ENCODE measurements around the gene CACNB2. TPM values are rescaled to one million over a fixed set of nuclear protein-coding genes. Genes with fewer than 3 reads are reported as not detected.

The CACNB2 gene
- total RNA-seq, 2 donors from 2014 or later = 9.8 to 12.1 TPM

DNA sequence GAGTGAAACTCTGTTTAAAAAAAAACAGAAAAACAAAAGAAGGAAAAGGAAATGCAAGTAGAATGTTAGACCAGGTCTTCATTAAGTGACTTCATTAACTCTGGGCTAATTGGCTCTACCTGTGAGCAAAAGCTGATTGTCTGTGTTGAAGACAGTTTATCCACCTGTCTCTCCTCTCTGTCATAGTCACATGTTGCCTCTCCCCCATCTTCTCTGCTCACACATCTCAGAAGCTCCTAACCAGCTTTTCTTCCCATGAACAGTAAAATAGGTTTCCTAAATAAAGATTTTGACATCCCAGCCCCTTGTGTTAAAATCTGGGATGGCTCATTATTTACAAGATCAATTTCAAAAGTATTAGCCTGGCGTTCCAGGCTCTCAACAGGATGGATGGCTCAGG lies 222.7 kb downstream of the CACNB2 start:
- H3K4me3 ChIP-seq = no peak overlapping the region
- intact Hi-C loops (cut with DNase I) = no loop called here
- no peaks in the 10 kb centered on the region for H3K36me3 ChIP-seq
- no peaks in the 10 kb centered on the region for H3K9me3 ChIP-seq
- no peak for DNase-seq
- H3K27ac ChIP-seq = no peak overlapping the region
- no peak overlapping the region for H3K9ac ChIP-seq (ENCODE audit: low read depth in 2 of 2, low read length in 2 of 2)
- TF ChIP-seq, protein P1, sequence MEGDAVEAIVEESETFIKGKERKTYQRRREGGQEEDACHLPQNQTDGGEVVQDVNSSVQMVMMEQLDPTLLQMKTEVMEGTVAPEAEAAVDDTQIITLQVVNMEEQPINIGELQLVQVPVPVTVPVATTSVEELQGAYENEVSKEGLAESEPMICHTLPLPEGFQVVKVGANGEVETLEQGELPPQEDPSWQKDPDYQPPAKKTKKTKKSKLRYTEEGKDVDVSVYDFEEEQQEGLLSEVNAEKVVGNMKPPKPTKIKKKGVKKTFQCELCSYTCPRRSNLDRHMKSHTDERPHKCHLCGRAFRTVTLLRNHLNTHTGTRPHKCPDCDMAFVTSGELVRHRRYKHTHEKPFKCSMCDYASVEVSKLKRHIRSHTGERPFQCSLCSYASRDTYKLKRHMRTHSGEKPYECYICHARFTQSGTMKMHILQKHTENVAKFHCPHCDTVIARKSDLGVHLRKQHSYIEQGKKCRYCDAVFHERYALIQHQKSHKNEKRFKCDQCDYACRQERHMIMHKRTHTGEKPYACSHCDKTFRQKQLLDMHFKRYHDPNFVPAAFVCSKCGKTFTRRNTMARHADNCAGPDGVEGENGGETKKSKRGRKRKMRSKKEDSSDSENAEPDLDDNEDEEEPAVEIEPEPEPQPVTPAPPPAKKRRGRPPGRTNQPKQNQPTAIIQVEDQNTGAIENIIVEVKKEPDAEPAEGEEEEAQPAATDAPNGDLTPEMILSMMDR (IDR thresholded peaks at IDR 0.05) = no peak
- H3K4me1 ChIP-seq = no peaks in the 10 kb centered on the region
- no peaks in the 10 kb centered on the region for H3K27me3 ChIP-seq

DNA sequence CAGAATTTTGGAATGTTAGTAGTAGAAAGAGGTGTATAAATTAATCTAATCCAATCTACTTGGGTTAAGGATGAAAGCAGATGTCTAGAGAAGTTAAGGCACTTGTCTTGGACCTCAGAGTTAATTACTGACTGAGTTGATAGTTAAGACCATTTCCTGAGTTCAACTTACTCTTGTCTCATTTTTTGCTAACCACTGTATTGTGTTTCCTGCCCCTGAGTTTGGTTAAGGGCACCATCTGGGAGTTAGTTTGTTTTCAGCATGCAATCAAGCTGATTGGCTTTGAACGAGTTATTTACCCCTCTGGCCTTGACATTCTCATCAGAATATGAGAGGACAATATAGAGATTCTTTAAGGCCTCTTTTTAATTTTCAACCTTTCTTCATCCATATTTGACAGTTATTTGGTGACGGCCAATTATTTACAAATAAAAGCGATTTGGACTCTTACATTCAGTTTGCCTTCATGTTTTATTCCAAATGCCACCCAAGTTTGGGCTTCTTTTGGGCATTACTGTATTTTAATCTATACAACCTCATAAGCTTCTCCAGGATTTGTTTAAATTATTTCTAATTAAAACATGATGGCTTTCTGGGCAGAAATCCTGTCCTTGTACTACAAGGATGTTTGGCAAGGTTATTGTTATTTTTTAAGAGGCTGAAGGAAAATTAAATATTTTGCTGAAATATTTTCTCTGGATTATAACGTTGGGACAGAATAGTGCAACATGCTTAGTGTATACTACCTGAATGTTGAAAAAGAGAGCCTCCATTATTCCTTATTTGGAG lies 225.0 kb downstream of the CACNB2 start:
- Histone ChIP-seq H3K4me1 (no peaks in the 10 kb centered on the region), H3K27ac (no peak overlapping the region), H3K4me3 (no peak overlapping the region)

DNA sequence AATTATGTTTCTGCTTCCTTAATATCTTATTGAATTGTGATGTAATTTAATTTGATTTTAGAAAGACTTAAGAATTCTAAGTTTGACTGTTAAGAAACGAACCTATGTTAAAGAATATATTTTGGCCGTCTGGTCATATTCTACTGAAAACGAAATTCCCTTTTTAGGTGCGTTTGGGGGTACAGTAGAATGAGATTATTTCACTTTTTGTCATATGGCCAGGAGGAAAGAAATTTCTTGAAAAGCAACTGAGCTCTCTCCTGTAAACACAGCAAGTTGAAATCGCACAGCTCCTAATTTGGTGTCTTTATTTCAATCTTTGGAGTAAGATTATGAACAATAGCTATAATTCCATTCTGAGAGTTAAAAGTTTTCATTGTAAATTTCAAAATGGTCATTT lies 227.6 kb downstream of the CACNB2 start:
- no peaks in the 10 kb centered on the region for H3K36me3 ChIP-seq
- DNase-seq = no peak
- TF ChIP-seq, protein P1 (IDR thresholded peaks at IDR 0.05) = no peak
- H3K27me3 ChIP-seq = no peaks in the 10 kb centered on the region
- H3K9me3 ChIP-seq = no peaks in the 10 kb centered on the region
- intact Hi-C loops (cut with DNase I) = no loop called here
- no peak overlapping the region for H3K27ac ChIP-seq
- no peak overlapping the region for H3K4me3 ChIP-seq
- H3K9ac ChIP-seq (ENCODE audit: low read depth in 2 of 2, low read length in 2 of 2) = no peak overlapping the region
- no peaks in the 10 kb centered on the region for H3K4me1 ChIP-seq

More for the DNA sequence above, 225.0 kb downstream of the CACNB2 start:
- Histone ChIP-seq H3K36me3 (no peaks in the 10 kb centered on the region), H3K9ac (ENCODE audit: low read depth in 2 of 2, low read length in 2 of 2) (no peak overlapping the region), H3K27me3 (no peaks in the 10 kb centered on the region), H3K9me3 (no peaks in the 10 kb centered on the region)
- intact Hi-C loops (cut with DNase I) = no loop called here
- TF ChIP-seq, protein P1 (IDR thresholded peaks at IDR 0.05) = no peak
- DNase-seq = no peak

DNA sequence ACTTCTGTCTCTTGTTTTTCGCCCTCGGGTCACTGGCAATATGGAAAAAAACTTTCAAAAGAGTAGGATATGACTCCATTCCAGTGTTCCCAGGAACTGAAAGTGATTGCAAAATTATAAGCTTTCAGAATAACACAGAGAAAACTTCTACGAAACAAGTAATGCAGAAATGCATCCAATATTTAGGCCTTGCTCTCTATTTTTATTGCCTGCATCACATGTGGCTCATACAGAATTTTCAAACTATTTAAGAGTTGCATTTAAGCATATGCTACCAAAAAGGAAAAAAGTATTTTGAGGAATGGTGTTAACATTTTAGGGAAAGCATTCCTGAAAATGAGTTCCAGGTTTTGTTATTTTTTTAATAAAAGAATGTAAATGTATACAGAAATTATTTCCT lies 228.0 kb downstream of the CACNB2 start:
- intact Hi-C loops (cut with DNase I) = no loop called here
- Histone ChIP-seq H3K36me3 (no peaks in the 10 kb centered on the region), H3K27ac (no peak overlapping the region), H3K9ac (ENCODE audit: low read depth in 2 of 2, low read length in 2 of 2) (no peak overlapping the region), H3K9me3 (no peaks in the 10 kb centered on the region), H3K4me3 (no peak overlapping the region), H3K27me3 (no peaks in the 10 kb centered on the region), H3K4me1 (no peaks in the 10 kb centered on the region)
- TF ChIP-seq, protein P1 (IDR thresholded peaks at IDR 0.05) = no peak
- DNase-seq = no peak

DNA sequence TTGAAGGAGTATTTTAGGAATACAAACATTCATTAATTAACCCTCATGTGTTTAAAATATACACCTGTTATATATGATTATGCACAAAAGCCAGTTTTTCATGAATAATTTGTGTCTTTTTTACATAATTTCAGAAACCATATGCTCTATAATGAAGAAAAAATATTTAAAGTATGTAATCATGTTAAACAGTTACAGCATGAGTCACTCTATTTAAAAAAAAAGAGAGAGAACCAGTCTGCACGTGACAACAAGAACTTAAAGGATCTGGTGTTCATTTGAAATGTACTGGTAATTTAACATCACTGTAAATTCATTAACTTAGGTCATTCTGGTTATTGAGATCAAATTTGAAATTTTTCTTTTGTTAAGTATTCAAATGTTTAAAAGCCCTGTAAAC lies 228.5 kb downstream of the CACNB2 start:
- no peaks in the 10 kb centered on the region for H3K9me3 ChIP-seq
- H3K27me3 ChIP-seq = no peaks in the 10 kb centered on the region
- H3K9ac ChIP-seq (ENCODE audit: low read depth in 2 of 2, low read length in 2 of 2) = no peak overlapping the region
- H3K4me3 ChIP-seq = no peak overlapping the region
- no peak for DNase-seq
- intact Hi-C loops (cut with DNase I) = no loop called here
- no peak overlapping the region for H3K27ac ChIP-seq
- H3K4me1 ChIP-seq = no peaks in the 10 kb centered on the region
- no peaks in the 10 kb centered on the region for H3K36me3 ChIP-seq
- TF ChIP-seq, protein P1 (IDR thresholded peaks at IDR 0.05) = no peak

All from colonic mucosa (tissue), 4 donors.